HEK293 (cell line): ENCODE results near the gene PTDSS2.
"Not testable (repeated sequence)": the region's sequence is repeated elsewhere in the genome, so short reads cannot be mapped to it uniquely, and the experiment has no call there.

Source experiments
- CTCF ChIA-PET: fragments of 350-600 bp; formaldehyde crosslinking; extraction: SDS; loops from one replicate; lab custom pipeline; 2021; ENCODE audit warnings: antibody characterized with exemption; lab: Yijun Ruan, JAX
- POLR2A ChIA-PET: fragments of 300-600 bp; formaldehyde crosslinking; extraction: SDS; loops from one replicate; lab custom pipeline; 2020; ENCODE audit warnings: antibody characterized with exemption, inconsistent platforms; lab: Yijun Ruan, JAX
- H3K27ac ChIP-seq: fragments of 200-500 bp; sonication (Bioruptor generic); 2 replicates; pipeline ENCODE4 v1.5.1; 2014; ENCODE audit warnings: low read depth, low read length, control low read depth, inconsistent platforms; ENCODE audit errors: extremely low read depth
- H3K36me3 ChIP-seq, 2 experiments: fragments of 200-500 bp in 1 of 2; sonication (Bioruptor generic) in 1 of 2; 1 replicate in 1 of 2; 2 replicates in 1 of 2; pipeline ENCODE4 v1.5.1; 2014 to 2017; ENCODE audit warnings: inconsistent platforms in 2 of 2, low read length in 2 of 2; ENCODE audit not compliant: control insufficient read depth in 2 of 2, insufficient read depth in 1 of 2
- H3K4me1 ChIP-seq: fragments of 200-500 bp; sonication (Bioruptor generic); 2 replicates; pipeline ENCODE4 v1.5.1; 2014; ENCODE audit warnings: mild to moderate bottlenecking, low read length, inconsistent platforms; ENCODE audit not compliant: control insufficient read depth, insufficient read depth
- H3K4me3 ChIP-seq: 2 replicates; pipeline ENCODE4 v1.5.1; 2011; ENCODE audit warnings: low read depth, mild to moderate bottlenecking, control low read depth, low read length, moderate library complexity
- H3K9me3 ChIP-seq: fragments of 200-500 bp; sonication (Bioruptor generic); 2 replicates; pipeline ENCODE4 v1.5.1; 2014; ENCODE audit warnings: low read depth, low read length, inconsistent platforms; ENCODE audit not compliant: control insufficient read depth, insufficient read depth
- BCL11A ChIP-seq: fragments of 450-650 bp; formaldehyde crosslinking; IDR thresholded peaks from 2 replicates; pipeline ENCODE4 v1.5.1; 2016; ENCODE audit warnings: low read depth, missing biosample characterization, missing genetic modification characterization
- GLIS2 ChIP-seq: fragments of 450-650 bp; formaldehyde crosslinking; IDR thresholded peaks from 2 replicates; pipeline ENCODE4 v1.5.1; 2016; ENCODE audit warnings: missing biosample characterization, missing genetic modification characterization
- KLF16 ChIP-seq: fragments of 450-650 bp; formaldehyde crosslinking; IDR thresholded peaks from 2 replicates; pipeline ENCODE4 v1.5.1; 2017; ENCODE audit warnings: missing biosample characterization, missing genetic modification characterization
- MEIS1 ChIP-seq: sonication (generic); formaldehyde crosslinking; IDR thresholded peaks from 2 replicates; pipeline ENCODE4 v1.8.1; 2022; ENCODE audit warnings: missing genetic modification reagents, mild to moderate bottlenecking, borderline replicate concordance
- WT1 ChIP-seq: fragments of 450-650 bp; formaldehyde crosslinking; IDR thresholded peaks from 2 replicates; pipeline ENCODE4 v1.5.1; 2016; ENCODE audit warnings: missing biosample characterization, missing genetic modification characterization
- ZBTB1 ChIP-seq: fragments of 450-650 bp; formaldehyde crosslinking; IDR thresholded peaks from 2 replicates; pipeline ENCODE4 v1.5.1; 2016; ENCODE audit warnings: missing biosample characterization, missing genetic modification characterization
- ZFP41 ChIP-seq: fragments of 450-650 bp; formaldehyde crosslinking; IDR thresholded peaks from 2 replicates; pipeline ENCODE4 v1.5.1; 2016; ENCODE audit warnings: missing biosample characterization, missing genetic modification characterization, borderline replicate concordance
- ZNF133 ChIP-seq: fragments of 450-650 bp; formaldehyde crosslinking; IDR thresholded peaks from 2 replicates; pipeline ENCODE4 v1.5.1; 2016; ENCODE audit warnings: missing biosample characterization, missing genetic modification characterization
- ZNF274 ChIP-seq, 2 experiments: fragments of 200-500 bp in 1 of 2; fragments of 450-650 bp in 1 of 2; sonication (Bioruptor generic) in 1 of 2; formaldehyde crosslinking in 1 of 2; IDR thresholded peaks; 2 replicates each; pipeline versions ENCODE4 v1.5.1 to v1.6.1; 2014 to 2016; ENCODE audit warnings: borderline replicate concordance in 1 of 2, inconsistent platforms in 1 of 2, low read length in 1 of 2, missing biosample characterization in 1 of 2, missing genetic modification characterization in 1 of 2
- ZNF341 ChIP-seq: fragments of 450-650 bp; formaldehyde crosslinking; IDR thresholded peaks from 2 replicates; pipeline ENCODE4; 2016; ENCODE audit warnings: low read depth, missing biosample characterization, missing genetic modification characterization
- ZNF37A ChIP-seq: fragments of 450-650 bp; IDR thresholded peaks from 2 replicates; pipeline ENCODE4 v1.5.1; 2018; ENCODE audit warnings: missing biosample characterization, missing genetic modification characterization
- ZNF558 ChIP-seq: fragments of 450-650 bp; formaldehyde crosslinking; IDR thresholded peaks from 2 replicates; pipeline ENCODE4 v1.5.1; 2016; ENCODE audit warnings: missing biosample characterization, missing genetic modification characterization
- ZNF610 ChIP-seq: fragments of 450-650 bp; formaldehyde crosslinking; IDR thresholded peaks from 2 replicates; pipeline ENCODE4 v1.5.1; 2016; ENCODE audit warnings: missing biosample characterization, missing genetic modification characterization, borderline replicate concordance
- ZNF670 ChIP-seq: fragments of 450-650 bp; formaldehyde crosslinking; IDR thresholded peaks from 2 replicates; pipeline ENCODE4 v1.5.1; 2016; ENCODE audit warnings: missing biosample characterization, missing genetic modification characterization, low read depth
- ZNF76 ChIP-seq: fragments of 450-650 bp; formaldehyde crosslinking; IDR thresholded peaks from 2 replicates; pipeline ENCODE4; 2016; ENCODE audit warnings: low read depth, missing biosample characterization, missing genetic modification characterization, borderline replicate concordance
- ZNF785 ChIP-seq: fragments of 450-650 bp; formaldehyde crosslinking; IDR thresholded peaks from 2 replicates; pipeline ENCODE4 v1.5.1; 2016; ENCODE audit warnings: missing biosample characterization, missing genetic modification characterization
- ZSCAN16 ChIP-seq: fragments of 450-650 bp; formaldehyde crosslinking; IDR thresholded peaks from 2 replicates; pipeline ENCODE4 v1.5.1; 2016; ENCODE audit warnings: missing biosample characterization, missing genetic modification characterization
- TF ChIP-seq, protein P1 (sequence below): fragments of 450-650 bp; formaldehyde crosslinking; IDR thresholded peaks from 2 replicates; pipeline ENCODE4 v1.5.1; 2016; ENCODE audit warnings: missing biosample characterization, missing genetic modification characterization

PTDSS2 gene

DNA sequence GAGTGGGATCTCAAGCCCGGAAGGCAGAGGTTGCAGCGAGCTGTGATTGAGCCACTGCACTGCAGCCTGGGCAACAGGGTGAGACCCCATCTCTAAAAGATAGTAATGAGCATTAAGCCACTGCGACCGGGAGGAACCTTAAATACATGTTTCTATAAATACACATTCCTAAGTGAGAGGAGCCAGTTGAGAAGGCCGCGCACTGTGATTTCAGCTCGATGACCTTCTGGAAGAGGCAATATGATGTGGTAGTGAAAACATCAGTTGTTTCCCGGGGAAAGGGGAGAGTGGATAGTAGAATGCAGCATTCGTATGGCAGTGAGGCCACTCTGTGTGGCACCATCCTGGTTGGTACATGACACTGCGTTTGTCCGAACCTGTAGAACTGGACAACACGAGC is 18.0 kb downstream of the PTDSS2 start (continued):
- TF ChIP-seq ZNF274 (IDR thresholded peaks at IDR 0.05; ENCODE audit: low read length) (no peak), ZNF274 (tag by site-specific recombination; IDR thresholded peaks at IDR 0.05; ENCODE audit: borderline replicate concordance) (no peak), ZNF133 (no peak), ZNF558 (no peak), KLF16 (tag by site-specific recombination) (no peak)

DNA sequence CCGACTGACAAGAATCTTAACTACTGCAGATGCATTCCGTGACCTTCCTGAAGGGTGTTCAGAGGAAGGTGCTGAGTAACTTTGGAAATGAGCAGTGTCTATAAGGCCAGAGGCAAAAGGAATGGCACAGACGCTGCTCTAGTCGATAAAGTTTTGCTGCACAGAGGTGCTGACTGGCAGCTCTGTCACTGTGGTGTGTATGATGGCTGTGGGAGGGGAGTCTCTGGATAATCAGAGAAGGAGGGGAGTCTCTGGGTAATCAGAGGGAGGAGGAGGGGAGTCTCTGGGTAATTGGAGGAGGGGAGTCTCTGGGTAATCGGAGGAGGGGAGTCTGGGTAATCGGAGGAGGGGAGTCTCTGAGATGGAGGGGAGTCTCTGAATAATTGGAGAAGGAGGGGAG is 18.4 kb downstream of the PTDSS2 start:
- H3K36me3 ChIP-seq = peaks cover 0 to 18% of the 10 kb centered on the region in 2 experiments; a peak in 1 of 3 replicates
- ChIA-PET POLR2A (no interaction called here), CTCF (no interaction called here)
- no peaks in the 10 kb centered on the region for H3K9me3 ChIP-seq
- peaks cover 3% of the 10 kb centered on the region; the same call in 1 of the 2 replicates for H3K4me1 ChIP-seq
- H3K27ac ChIP-seq = no peak overlapping the region
- TF ChIP-seq ZNF785 (tag by site-specific recombination) = no peak
- peak; percentile 96 for TF ChIP-seq WT1 (tag by site-specific recombination)
- no peak for TF ChIP-seq ZNF670
- TF ChIP-seq MEIS1 (CRISPR knock-in tag) = no peak
- no peak for TF ChIP-seq ZBTB1
- no peak for TF ChIP-seq ZNF37A
- TF ChIP-seq ZNF76 (tag by site-specific recombination) = peak; percentile 94
- no peak for TF ChIP-seq GLIS2 (tag by site-specific recombination)
- H3K4me3 ChIP-seq = no peak overlapping the region

DNA sequence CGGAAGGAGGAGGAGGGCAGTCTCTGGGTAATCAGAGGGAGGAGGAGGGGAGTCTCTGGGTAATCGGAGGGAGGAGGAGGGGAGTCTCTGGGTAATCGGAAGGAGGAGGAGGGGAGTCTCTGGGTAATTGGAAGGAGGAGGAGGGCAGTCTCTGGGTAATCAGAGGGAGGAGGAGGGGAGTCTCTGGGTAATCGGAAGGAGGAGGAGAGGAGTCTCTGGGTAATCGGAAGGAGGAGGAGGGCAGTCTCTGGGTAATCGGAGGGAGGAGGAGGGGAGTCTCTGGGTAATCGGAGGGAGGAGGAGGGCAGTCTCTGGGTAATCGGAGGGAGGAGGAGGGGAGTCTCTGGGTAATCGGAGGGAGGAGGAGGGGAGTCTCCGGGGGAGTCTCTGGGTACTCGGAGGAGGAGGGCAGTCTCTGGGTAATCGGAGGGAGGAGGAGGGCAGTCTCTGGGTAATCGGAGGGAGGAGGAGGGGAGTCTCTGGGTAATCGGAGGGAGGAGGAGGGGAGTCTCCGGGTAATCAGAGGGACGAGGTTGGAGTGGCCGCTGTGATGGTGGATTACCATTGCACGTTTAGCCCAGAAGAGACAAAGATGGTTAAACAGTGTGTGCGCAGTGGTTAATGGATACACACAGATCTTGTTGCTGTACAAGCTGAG is 19.1 kb downstream of the PTDSS2 start:
- 0 out of 2 replicates have a peak, but pooled peaks have one; percentile 10 for TF ChIP-seq ZNF76 (tag by site-specific recombination)
- POLR2A ChIA-PET, H3K4me3 ChIP-seq, H3K27ac ChIP-seq, H3K9me3 ChIP-seq, CTCF ChIA-PET, H3K4me1 ChIP-seq: not testable (repeated sequence)
- peaks cover 0 to 18% of the 10 kb centered on the region in 2 experiments; a peak in 1 of 3 replicates for H3K36me3 ChIP-seq

DNA sequence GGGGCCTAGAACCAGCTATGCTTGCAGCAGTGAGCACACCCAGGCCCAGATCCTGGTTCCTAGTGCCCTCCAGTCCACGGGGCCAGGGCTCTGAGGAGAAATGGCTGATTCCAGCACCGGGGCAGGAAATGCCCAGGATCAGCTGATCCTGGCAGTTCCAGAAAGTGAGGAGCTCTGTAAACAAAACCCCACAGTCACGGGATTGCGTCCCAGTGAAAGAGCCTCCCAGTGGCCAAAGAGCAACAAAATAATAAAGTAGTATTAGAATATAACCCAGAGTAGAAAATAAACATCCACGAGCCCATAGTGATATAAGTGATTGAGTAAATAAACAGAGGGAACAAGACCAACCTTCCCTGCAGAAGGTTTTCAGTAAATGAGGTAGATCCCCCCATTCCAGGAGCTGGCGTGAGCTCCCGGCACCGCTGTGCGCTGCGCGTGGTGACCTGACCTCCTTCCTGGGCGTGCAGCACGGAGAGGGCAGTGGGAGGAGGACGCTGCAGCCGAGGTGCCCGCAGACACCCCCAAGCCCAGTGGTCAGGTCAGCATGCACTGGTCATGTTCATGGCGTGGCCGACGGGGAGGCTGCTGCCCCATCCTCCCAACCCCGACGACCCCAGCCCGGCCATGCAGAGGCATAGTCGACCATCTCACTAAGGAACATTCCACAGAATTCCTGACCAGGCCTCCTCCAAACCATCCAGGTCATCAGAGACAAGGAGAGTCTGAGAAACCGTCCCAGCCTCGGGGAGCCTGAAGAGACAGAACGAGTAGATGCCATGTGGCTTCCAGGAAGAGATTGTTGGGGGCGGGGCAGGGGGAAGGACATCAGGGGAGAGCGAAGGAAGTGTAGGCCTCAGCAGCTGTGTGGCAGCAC is 19.8 kb downstream of the PTDSS2 start:
- ChIA-PET POLR2A (no interaction called here), CTCF (interaction anchor here (0.6 kb wide), 1 partner anchor 43 kb away, joined by 3 read pairs; no protein-coding TSS in a partner anchor)
- no peak overlapping the region for H3K4me3 ChIP-seq
- peaks cover 3% of the 10 kb centered on the region; the same call in 1 of the 2 replicates for H3K4me1 ChIP-seq
- TF ChIP-seq KLF16 (tag by site-specific recombination) (no peak), ZNF785 (tag by site-specific recombination) (no peak), ZNF610 (tag by site-specific recombination) (no peak), ZBTB1 (no peak), ZFP41 (tag by site-specific recombination) (no peak), BCL11A (tag by site-specific recombination) (no peak), ZSCAN16 (tag by site-specific recombination) (peak; percentile 60; the same call in 1 of the 2 replicates), ZNF341 (peak; percentile 31; the same call in 1 of the 2 replicates)
- TF ChIP-seq, protein P1, sequence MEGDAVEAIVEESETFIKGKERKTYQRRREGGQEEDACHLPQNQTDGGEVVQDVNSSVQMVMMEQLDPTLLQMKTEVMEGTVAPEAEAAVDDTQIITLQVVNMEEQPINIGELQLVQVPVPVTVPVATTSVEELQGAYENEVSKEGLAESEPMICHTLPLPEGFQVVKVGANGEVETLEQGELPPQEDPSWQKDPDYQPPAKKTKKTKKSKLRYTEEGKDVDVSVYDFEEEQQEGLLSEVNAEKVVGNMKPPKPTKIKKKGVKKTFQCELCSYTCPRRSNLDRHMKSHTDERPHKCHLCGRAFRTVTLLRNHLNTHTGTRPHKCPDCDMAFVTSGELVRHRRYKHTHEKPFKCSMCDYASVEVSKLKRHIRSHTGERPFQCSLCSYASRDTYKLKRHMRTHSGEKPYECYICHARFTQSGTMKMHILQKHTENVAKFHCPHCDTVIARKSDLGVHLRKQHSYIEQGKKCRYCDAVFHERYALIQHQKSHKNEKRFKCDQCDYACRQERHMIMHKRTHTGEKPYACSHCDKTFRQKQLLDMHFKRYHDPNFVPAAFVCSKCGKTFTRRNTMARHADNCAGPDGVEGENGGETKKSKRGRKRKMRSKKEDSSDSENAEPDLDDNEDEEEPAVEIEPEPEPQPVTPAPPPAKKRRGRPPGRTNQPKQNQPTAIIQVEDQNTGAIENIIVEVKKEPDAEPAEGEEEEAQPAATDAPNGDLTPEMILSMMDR = no peak
- H3K9me3 ChIP-seq = no peaks in the 10 kb centered on the region
- no peak overlapping the region; the same call in 1 of the 2 replicates for H3K27ac ChIP-seq
- peaks cover 0 to 14% of the 10 kb centered on the region in 2 experiments; a peak in 1 of 3 replicates for H3K36me3 ChIP-seq
